Measurements from ENCODE around the gene ZBTB7B.
A peak's percentile ranks its signal among the peaks of the same experiment; 100 is the strongest.
"Not testable (repeated sequence)": the region's sequence is repeated elsewhere in the genome, so short reads cannot be mapped to it uniquely, and the experiment has no call there.

The ZBTB7B gene

GRCh38 chr1:154989195-154989860 is 13.3 kb upstream of the ZBTB7B start:
- DNase-seq, result no peak

- no peak for DNase-seq
Measured at GRCh38 chr1:154990276-154990675, 12.3 kb upstream of the ZBTB7B start.

- DNase-seq, result no peak
Measured at GRCh38 chr1:154992721-154993571, 9.7 kb upstream of the ZBTB7B start.

DNA sequence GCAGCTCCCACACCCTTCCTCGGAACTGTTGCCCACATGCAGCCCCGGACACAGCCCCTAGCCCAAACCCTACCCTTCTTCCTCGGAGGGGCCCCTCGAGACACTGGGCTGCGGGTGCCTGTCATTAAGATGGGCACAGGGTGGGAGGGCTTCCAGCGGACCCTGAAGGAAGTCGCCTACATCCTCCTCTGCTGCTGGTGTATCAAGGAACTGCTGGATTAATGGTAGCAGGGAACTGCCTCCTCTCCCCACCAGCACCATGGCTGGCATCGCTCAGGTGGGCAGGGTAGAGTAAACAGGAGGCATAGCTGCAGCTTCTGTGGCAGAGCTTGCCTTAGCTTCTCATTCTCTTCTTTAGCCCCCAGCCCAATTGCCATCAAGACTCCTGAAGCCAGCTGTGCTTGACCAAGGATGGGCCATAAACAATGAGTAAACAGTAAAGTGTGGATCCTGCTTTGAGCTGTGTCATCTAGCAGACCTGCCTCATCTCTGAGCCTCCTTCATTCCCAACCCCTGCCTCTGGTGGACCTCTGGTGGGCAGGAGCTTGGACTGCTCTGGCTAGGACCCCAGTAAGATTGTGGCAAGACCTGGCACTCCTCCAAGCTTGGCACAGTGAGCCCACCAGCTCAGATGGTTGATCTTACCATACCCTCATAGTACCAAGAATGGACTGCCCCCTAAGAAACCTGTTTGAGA is 8.9 kb upstream of the ZBTB7B start, which contains the start of gene LENEP:
TSS of gene LENEP (plus strand) at position 15 of the 697 bp plus-strand sequence. CDS start at position 37, 22 bp downstream.
- DNase-seq, result no peak

- DNase-seq, result no peak
Measured at GRCh38 chr1:154994269-154994587, 8.4 kb upstream of the ZBTB7B start.

GRCh38 chr1:154994591-154994990 is 8.0 kb upstream of the ZBTB7B start:
- DNase-seq, result no peak

GRCh38 chr1:154995301-154995983 is 7.2 kb upstream of the ZBTB7B start:
- DNase-seq, result not testable (repeated sequence)

DNA sequence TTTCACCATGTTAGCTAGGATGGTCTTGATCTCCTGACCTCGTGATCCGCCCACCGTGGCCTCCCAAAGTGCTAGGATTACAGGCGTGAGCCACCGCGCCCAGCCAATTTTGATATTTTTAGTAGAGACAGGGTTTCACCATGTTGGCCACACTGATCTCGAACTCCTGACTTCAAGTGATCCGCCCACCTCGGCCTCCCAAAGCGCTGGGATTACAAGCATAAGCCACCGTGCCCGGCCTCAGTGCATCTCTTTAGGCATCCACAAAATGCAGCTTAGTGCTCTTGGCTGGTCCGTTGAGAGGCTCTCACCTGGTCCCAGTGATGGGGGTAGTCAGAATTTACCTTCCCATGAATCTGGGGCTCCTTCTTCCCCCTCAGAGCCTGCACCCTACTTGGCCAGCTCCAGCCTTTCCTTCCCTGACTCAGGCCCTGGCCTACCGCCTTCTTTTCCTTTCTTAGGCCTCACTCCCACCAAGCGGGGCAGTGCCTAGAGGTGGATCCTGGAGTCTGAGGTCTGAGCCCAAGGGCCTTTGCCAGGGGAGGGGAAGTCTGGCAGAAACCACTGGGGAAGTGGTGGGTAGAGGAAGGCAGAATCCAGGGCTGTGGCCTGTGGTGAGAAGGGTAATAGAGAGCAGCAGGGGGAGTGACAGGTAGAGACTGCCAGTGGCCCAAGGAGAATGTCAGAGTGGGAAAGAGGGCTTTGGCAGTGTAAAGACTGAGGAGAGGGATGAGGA is 5.5 kb upstream of the ZBTB7B start:
- DNase-seq, result no peak

DNA sequence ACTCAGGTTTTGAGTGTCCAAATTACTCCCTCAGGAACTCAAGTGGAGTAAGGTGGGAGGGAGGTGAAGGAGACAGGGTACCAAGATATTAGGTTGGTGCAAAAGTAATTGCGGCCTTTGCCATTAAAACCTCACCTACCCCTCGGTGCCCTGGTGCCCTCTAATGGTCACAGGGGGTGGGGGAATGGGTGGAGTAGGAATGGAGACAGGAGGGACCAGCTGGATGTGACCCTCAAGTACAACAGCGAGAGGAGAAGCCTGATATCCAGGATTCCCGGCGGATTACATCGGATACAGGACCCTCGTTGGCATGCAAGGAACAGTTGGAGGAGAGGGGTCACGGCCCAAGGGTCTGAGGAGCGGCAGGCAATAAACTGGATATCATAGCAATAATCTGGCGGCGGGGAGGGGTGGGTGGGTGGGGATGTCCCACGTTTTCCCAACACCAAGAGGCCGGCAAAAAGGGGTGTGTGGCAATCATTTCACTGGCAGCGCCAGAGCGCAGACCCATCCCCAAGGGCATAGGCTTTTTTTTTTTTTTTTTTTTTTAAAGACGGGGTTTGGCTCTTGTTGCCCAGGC is 4.3 kb upstream of the ZBTB7B start:
- no peak for DNase-seq

DNA sequence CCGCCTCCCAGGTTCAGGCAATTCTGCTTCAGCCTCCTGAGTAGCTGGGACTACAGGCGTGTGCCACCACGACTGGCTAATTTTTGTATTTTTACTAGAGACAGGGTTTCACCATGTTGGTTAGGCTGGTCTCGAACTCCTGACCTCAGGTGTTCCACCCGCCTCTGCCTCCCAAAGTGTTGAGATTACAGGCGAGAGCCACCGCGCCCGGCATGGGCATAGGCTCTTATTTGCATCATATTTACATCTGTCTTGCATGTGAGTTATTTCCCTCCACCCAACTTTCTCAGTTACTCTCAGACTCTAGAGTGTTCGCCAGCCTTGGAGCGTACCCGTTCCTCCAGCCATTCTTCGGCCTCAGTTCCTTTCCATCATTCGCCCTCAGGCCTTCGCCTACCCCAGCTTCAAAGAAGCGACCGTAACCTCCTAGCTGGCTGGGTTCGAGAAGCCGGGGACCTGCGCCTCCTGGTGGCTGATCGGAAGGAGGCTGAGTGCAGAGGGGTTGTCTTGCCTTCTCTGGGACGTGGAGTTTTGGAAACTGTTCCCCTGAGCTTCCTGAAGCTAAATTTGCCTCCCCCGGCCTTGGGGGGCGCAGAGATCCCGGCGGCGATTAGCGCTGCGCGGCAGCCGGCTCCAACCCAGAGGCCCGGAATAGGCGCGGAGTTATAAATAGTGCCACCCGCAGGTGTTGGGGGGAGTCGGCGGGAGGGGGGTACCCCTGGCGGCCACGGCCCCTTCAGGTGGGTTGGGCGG is 3.6 kb upstream of the ZBTB7B start:
- peak; percentile 28 to 55 for DNase-seq

GRCh38 chr1:154999571-155000410 is 2.8 kb upstream of the ZBTB7B start:
- DNase-seq, result no peak

DNA sequence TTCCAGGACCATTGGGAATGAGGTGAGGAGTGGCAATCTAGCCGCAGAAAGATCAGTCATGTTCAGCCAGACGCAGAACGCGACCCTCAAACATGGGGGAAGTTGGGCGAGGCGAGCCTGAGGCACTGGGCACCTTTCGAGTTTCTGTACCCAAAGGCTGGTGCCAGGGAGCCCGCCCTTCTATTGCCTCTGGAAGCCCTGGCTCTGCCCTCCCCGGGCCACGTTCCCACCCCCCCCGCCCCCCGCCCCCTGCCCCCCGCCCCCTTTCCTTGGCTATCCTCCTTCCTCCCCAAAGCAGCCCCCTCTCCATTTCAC is 2.2 kb upstream of the ZBTB7B start:
- DNase-seq, result no peak

GRCh38 chr1:155000726-155001424 is 1.7 kb upstream of the ZBTB7B start:
- DNase-seq, result peak; percentile 83 to 84

DNA sequence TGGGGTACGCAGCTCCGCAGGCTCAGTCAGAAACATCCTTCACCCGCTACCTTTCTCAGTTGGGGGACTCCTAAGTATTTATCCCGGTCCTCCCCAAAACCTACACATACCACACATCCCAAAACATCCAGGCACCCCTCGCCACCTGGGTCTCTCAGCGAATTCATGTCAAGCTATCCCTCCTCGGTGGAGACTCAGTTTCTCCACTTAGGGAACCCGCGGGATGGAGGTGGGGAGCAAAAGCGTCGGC is 1.3 kb upstream of the ZBTB7B start:
- peak in 1 of 2 donors; percentile 63 for DNase-seq

- peak; percentile 99 to 100 for DNase-seq
Measured at GRCh38 chr1:155001675-155002463, 733 bp upstream of the ZBTB7B start.

- peak in 1 of 2 donors; percentile 56 for DNase-seq
Measured at GRCh38 chr1:155003227-155003765, 694 bp downstream of the ZBTB7B start.

GRCh38 chr1:155003766-155004351 is 1.3 kb downstream of the ZBTB7B start:
- DNase-seq, result peak in 1 of 2 donors; percentile 67

- DNase-seq, result peak in 1 of 2 donors; percentile 58
Measured at GRCh38 chr1:155004352-155005075, 1.9 kb downstream of the ZBTB7B start.
